GM18861 (cell line): ENCODE data around the gene SV2A.
"Not testable (repeated sequence)": the region's sequence is repeated elsewhere in the genome, so short reads cannot be mapped to it uniquely, and the experiment has no call there.

Source experiments
- ATAC-seq: cut with Tn5 transposase; IDR thresholded peaks from one replicate; pipeline ENCODE4 v1.9.1; 2021; ENCODE audit not compliant: unreplicated experiment

Gene SV2A, protein sequence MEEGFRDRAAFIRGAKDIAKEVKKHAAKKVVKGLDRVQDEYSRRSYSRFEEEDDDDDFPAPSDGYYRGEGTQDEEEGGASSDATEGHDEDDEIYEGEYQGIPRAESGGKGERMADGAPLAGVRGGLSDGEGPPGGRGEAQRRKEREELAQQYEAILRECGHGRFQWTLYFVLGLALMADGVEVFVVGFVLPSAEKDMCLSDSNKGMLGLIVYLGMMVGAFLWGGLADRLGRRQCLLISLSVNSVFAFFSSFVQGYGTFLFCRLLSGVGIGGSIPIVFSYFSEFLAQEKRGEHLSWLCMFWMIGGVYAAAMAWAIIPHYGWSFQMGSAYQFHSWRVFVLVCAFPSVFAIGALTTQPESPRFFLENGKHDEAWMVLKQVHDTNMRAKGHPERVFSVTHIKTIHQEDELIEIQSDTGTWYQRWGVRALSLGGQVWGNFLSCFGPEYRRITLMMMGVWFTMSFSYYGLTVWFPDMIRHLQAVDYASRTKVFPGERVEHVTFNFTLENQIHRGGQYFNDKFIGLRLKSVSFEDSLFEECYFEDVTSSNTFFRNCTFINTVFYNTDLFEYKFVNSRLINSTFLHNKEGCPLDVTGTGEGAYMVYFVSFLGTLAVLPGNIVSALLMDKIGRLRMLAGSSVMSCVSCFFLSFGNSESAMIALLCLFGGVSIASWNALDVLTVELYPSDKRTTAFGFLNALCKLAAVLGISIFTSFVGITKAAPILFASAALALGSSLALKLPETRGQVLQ

GRCh38 chr1:149917571-149918144, at the start of gene SV2A:
Gene SV2A (minus strand): TSS chr1:149917844. CDS start chr1:149913840, 4,004 bp downstream.
- ATAC-seq = no peak

DNA sequence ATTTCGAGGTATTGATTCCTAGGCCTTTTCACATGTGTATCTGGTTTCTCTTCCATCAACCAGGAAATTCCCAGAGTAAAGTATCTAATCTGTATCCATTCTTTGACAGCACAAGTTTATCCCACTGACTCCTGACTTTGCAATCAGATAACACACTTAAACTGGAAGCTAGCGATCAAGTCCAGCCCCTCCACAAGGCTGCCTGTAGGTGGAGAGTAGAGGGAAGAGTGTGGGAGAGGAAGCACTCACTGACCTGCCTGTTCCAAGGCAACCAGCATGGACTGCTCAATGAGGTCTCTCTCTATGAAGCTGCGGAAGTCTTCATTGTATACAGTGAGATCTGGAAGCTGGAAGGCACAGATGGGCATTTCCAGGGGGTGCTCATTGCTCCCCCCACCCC, 49.4 kb upstream of the SV2A start:
- no peak for ATAC-seq

GRCh38 chr1:149966405-149966804, 48.8 kb upstream of the SV2A start:
- no peak for ATAC-seq

- ATAC-seq = no peak
Measured at GRCh38 chr1:149965440-149965839, 47.8 kb upstream of the SV2A start.

DNA sequence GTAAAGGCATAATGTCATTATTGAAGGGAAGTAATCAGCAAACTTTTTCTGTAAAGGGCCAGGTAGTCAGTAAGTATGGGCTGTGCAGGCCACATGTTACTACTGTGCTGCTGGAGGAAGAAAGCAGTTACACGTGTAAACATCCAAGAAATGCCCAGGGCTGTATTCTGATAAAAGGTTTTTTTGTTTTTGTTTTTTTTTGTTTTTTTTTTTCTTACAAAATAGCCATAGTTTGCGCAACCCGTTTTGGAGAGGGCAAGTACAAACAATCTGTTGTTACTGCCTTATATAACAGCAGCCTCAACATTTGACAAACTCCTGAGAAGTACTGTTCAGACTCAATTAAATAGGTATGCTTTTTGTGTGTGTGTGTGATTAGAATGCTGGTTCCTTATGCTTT, 45.7 kb upstream of the SV2A start:
- ATAC-seq = no peak

DNA sequence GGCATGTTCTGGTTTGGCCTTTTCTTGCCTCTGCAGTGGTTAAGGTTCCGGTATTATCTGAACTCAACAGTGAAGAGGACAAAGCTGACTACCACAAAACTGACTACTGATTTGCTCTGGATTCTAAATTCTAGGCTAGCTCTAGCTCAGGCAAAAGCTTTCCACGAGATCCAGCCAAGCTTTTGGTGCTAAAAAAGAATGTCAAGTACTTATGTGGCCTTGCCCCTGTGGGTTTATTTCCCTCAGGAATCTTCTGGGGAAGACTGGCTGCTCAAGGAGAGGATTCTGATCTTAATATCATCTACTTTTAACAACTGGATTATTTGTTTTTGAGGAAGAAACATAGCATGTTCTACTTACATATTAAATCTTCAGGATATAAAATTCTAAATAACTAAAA, 45.1 kb upstream of the SV2A start:
- ATAC-seq = no peak

- ATAC-seq = no peak
Measured at GRCh38 chr1:149962039-149962647, 44.5 kb upstream of the SV2A start.

- not testable (repeated sequence) for ATAC-seq
Measured at GRCh38 chr1:149957548-149957947, 39.9 kb upstream of the SV2A start.

- no peak for ATAC-seq
Measured at GRCh38 chr1:149949911-149950310, 32.3 kb upstream of the SV2A start.

DNA sequence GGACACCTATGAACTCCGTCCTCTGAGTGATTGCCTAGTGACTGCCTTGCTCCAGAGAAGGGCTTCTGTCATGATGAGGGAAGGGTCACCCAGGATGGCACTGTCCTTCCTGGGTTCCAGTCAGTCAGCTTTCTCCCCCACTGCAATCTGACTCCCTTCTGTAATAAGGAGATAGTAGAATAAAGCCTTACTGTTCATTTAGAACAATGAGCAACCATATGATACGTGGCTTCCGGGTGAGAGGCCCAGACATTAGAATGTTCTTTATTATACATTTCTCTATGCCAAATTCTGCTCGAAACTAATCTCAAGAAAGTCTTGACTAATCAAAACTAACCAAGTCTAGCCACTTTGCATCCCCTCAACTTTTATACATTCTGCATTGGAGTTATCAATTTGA, 27.6 kb upstream of the SV2A start:
- no peak for ATAC-seq

- ATAC-seq = no peak
Measured at GRCh38 chr1:149942885-149943284, 25.2 kb upstream of the SV2A start.

DNA sequence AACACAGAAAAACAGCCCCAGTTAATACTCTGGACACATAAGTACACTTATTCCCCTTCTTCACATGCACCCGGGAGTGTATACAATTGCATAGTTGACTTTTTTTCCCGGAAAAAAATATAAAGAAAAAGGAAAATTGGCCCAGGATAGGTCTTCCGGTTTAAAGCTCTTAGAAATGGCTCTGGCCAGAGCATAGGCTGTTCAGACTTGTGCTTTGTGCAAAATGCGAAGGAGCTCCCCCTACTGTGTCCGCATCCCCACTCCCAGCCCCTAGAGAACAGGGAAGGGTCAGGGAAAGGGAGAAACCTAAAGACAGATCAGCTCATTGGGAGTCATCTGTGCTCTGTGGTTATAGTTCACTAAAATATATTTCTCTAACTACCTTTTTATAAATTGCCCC, 24.6 kb upstream of the SV2A start:
- no peak for ATAC-seq

GRCh38 chr1:149940427-149940826, 22.8 kb upstream of the SV2A start:
- ATAC-seq = no peak

- not testable (repeated sequence) for ATAC-seq
Measured at GRCh38 chr1:149938668-149939003, 21.0 kb upstream of the SV2A start.

DNA sequence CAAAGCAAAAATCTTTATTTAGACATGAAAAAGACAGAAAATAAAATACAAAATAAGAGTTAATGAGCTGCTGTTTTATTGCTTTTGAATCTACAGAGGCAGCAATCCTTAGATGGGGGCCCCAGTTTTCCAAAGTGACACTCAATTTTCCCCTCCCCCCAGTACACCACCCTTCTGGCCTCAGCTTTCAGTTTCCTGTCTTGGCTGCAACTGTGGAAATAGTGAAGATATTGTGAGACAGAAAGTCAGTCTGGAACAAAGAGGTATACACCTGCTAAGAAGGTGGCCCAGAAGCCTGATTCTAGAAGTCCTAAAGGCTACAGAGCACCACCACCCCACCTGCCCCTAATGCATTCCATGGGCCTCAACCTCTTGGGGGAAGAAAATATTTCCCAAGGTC, 20.1 kb upstream of the SV2A start:
- no peak for ATAC-seq

- ATAC-seq = no peak
Measured at GRCh38 chr1:149936992-149937705, 19.5 kb upstream of the SV2A start.

GRCh38 chr1:149936170-149936991, 18.7 kb upstream of the SV2A start, which contains the start of gene MTMR11:
Gene MTMR11 (minus strand): TSS chr1:149936879. CDS start chr1:149936647, 232 bp downstream.
- no peak for ATAC-seq

GRCh38 chr1:149934356-149934755, 16.7 kb upstream of the SV2A start:
- ATAC-seq = no peak

DNA sequence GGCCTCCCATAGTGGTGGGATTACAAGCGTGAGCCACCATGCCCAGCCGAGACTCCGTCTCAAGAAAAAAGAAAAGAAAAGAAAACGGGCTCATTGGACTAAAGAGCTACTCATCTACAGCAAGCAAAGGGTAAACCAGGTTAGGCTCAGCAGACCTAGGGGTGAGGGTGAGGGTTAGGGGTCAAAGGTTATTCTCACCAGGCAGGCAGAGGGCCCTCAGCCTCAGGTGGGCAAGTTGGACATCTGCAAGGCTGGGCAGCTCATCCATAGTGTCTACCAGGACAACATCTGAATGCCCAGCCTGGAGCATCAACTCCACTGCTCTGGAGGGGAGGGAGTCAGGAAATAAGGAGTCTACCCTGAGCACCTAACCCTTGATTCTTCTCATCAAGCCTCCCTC, 15.6 kb upstream of the SV2A start:
- ATAC-seq = no peak

DNA sequence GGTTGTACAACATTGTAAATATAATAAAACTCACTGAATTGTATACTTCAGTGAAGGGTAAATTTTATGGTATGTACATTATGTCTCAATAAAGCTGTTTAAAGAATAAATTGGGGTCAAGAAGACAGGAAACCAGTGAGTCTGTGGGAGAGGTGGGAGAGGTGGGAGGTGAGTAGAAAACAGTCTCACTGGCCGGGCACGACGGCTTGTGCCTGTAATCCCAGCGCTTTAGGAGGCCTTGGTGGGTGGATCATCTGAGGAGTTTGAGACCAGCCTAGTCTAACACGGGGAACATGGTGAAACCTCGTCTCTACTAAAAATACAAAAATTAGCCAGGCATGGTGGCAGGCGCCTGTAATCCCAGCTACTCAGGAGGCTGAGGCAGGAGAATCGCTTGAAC, 14.8 kb upstream of the SV2A start:
- no peak for ATAC-seq
